GM12872 (cell line): ENCODE measurements around the gene ARHGEF38.

Experiments used
- TF ChIP-seq, protein P1 (sequence below): IDR thresholded peaks from 3 replicates; pipeline ENCODE4 v1.5.1; 2011; ENCODE audit warnings: low read depth, mild to moderate bottlenecking, low read length, moderate library complexity; ENCODE audit not compliant: insufficient read depth

The ARHGEF38 gene

DNA sequence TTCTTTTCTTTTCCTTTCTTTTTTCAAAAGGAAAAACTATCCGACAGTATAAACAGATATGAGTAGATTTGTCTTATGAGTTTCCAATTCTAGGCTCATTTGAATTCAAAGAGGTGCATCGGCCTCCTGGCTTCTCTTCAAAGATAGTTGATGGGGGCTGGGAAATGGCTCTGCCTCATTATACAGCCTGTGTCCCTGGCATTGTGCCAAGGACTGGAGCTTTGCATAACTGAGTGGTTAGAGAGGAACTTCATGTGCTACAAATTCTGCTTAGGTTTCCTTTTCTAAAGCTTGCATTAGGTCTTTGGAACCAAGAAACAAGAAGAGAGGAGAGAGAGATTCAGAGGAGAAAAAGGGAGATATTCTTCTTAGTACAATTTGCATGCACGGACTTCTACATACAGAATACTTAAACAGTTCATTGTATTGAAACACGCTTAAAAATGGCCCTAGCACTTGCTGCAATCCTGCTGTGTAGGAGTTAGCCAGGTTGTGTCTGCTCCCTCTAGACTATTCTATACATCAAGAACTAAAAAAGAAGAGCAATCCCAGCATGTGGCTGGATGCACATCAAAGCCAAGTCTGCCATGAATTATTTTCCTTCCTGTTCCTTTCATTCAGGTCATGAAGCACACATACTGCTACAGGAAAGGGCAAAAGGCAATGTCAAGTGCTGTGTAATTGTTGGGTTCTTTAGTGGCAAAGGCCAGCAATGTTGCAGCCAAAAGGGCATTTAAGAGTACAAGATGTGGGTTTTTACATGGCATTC, 85.2 kb downstream of the ARHGEF38 start:
- TF ChIP-seq, protein P1, sequence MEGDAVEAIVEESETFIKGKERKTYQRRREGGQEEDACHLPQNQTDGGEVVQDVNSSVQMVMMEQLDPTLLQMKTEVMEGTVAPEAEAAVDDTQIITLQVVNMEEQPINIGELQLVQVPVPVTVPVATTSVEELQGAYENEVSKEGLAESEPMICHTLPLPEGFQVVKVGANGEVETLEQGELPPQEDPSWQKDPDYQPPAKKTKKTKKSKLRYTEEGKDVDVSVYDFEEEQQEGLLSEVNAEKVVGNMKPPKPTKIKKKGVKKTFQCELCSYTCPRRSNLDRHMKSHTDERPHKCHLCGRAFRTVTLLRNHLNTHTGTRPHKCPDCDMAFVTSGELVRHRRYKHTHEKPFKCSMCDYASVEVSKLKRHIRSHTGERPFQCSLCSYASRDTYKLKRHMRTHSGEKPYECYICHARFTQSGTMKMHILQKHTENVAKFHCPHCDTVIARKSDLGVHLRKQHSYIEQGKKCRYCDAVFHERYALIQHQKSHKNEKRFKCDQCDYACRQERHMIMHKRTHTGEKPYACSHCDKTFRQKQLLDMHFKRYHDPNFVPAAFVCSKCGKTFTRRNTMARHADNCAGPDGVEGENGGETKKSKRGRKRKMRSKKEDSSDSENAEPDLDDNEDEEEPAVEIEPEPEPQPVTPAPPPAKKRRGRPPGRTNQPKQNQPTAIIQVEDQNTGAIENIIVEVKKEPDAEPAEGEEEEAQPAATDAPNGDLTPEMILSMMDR = no peak

DNA sequence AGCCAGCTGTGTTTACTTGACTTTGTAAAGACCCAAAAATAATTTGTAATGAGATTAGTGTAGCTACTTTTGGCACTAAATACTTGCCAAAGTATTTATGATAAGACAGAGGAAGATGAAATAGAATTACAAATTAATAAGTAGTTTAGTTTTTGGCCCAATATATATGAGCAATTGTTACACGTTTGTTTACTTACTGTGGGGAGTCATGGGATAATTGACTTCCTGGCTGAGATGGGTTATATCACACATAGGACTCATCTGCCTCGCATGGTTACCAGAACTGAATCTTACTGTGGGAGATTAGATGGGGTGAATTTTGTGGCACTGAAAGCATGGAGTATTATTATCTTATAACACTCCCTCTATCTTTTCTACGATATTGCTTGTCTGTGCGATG, 89.4 kb downstream of the ARHGEF38 start:
- TF ChIP-seq, protein P1 = no peak

DNA sequence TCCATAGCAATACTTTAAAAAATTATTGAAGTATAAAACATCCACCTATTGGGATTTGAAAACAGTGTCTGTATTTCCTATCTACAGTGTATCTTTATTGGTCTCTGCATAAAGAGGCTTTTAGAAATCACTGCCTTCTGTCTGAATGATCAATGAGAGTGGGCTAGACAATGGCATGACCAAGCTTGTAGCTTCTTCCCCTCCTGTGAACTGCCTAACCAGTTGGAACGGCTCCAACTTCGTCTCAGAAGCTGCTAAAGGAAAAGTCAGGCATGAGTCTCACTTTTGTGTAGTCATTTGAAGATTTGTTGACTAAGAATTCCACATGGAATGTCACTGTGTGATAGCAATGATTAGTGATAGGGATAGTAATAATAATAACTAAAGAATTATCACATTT, 91.8 kb downstream of the ARHGEF38 start:
- TF ChIP-seq, protein P1 = no peak

DNA sequence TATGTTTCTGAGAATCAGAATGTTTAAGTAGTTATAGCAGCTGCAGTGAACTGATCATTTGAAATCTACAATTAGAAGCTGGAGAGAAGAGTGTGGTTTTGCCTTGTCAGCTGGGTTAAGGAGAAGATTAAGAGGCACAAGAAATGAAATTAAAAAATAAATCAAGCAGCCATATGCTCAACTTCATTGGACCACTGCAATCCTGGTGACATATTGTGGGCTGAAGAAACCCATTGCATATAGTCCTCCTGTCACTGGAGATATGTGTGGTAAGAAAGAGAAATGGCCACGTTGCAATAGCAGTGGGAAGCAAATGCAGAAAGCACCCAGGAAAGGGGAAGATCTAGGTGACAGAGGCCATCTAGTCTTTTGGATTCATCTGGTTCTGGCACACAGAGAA, 93.0 kb downstream of the ARHGEF38 start:
- TF ChIP-seq, protein P1 = no peak

DNA sequence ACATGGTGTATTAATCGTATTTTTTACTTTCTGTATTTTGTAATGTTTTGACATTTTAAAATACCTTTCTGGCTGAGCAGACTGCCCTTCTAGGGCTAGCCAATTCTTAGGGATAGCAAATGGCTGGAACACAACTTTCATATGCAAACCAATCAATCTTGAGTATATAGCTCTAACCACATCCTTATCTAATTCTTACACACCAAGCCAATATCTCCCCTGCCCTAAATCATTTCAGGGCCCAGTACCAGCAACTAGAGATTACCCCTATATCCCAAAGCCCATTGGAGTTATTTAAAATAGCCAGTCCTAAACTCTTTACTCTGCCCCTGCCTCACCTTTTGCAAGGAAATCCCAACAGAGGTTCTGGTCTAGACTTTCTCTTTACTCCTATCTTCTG, 97.8 kb downstream of the ARHGEF38 start:
- TF ChIP-seq, protein P1 = no peak

DNA sequence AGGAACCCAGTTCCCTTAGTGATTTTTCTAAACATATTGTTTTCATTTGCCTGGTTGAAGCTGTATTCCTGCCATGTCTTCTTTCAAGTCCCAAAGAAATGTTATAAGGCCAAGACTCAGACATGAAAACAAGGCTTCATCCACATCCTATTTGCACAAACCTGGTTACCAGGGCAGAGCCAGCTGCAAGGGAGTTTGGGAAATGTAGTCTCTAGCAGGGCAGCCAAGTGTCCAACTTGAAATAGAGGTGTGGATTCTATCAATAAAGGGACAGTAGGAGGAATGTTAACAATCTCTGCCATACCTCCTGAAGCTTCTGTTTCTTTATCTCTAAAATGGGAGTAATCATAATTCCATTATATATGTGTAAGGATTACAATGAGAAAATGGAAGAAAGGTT, 99.5 kb downstream of the ARHGEF38 start:
- TF ChIP-seq, protein P1 = no peak

DNA sequence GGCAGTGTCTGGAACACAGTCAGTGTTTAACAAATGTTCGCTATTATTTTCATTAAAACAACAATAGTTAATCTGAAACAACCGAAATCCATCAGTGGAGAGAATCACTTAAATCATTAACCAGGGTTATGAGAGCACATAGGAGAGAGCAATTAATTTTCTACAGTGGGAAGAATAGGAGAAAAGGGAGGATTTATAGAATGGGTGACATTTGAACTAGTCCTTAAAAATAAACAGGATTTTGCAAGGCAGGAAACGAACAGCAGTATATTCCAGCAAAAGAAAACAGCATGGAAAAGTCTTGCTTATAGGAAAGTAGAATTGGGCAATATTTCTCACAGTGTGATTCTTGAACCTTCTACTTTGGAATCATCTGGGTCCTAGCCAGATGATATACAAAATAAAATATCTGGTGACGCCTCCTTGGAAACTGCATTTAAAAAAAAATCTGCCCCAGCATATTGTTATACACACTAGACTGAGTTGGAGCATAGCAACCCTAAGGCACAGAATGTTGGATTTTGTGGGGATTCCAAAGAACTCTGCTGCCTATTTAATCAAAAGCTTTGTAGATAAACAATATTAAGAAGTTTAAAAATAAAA, 100.0 kb downstream of the ARHGEF38 start:
- TF ChIP-seq, protein P1 = no peak
